Measurements from ENCODE around the gene JAGN1.
A peak's percentile ranks its signal among the peaks of the same experiment; 100 is the strongest.
"Not testable (repeated sequence)": the region's sequence is repeated elsewhere in the genome, so short reads cannot be mapped to it uniquely, and the experiment has no call there.

JAGN1 gene

GRCh38 chr3:9918261-9919038 is 28.0 kb downstream of the JAGN1 start:
- no peak for DNase-seq

DNA sequence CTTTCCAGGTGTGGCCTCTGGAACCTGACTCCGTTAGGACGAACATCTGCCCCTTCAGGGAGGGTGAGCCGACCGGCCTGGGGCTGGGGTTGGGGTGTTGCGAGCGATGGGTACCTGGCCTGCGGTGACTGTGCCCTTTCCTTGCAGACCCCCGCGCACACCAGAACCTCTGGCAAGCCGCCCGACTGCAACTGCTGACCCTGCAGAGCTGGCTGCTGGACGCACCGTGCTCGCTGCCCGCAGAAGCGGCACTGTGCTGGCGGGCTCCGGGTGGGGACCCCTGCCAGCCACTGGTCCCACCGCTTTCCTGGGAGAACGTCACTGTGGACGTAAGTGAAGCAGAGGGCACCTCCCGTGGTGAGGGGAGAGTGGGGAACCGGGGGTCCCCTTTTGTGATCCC is 37.7 kb downstream of the JAGN1 start:
- no peak for DNase-seq

- no peak for DNase-seq
These were observed 40.5 kb downstream of the JAGN1 start for GRCh38 chr3:9930804-9931418.

DNA sequence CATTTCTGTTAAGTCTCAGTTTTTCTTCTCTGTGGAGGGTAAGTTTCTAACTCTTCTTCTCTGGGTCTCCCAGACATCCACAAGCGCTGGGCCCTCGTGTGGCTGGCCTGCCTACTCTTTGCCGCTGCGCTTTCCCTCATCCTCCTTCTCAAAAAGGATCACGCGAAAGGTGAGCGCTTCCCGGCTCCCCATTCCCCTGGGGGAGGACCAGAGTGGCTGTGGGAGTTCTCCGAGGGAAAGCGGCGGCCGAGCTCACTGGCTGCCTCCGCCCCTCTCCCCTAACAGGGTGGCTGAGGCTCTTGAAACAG is 42.1 kb downstream of the JAGN1 start:
- no peak for DNase-seq

GRCh38 chr3:9932843-9933560 is 42.6 kb downstream of the JAGN1 start:
- DNase-seq, result peak; percentile 88

GRCh38 chr3:9933561-9934234 is 43.3 kb downstream of the JAGN1 start, which contains the start of gene CRELD1:
Gene CRELD1, plus strand, starts transcription at chr3:9933834. Its CDS starts 605 bp downstream, at chr3:9934439.
- peak; percentile 96 for DNase-seq

DNA sequence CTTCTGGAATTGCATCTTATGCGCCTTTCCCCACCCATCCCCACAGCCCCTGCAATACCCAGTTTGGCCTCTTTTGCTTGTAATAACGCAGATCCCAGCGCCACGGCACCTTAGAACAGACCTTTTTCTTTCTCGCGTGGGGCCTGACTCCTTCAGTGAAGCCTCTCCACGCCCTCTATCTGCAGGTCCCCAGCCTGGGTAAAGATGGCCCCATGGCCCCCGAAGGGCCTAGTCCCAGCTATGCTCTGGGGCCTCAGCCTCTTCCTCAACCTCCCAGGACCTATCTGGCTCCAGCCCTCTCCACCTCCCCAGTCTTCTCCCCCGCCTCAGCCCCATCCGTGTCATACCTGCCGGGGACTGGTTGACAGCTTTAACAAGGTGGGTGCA is 43.8 kb downstream of the JAGN1 start:
- DNase-seq, result no peak

DNA sequence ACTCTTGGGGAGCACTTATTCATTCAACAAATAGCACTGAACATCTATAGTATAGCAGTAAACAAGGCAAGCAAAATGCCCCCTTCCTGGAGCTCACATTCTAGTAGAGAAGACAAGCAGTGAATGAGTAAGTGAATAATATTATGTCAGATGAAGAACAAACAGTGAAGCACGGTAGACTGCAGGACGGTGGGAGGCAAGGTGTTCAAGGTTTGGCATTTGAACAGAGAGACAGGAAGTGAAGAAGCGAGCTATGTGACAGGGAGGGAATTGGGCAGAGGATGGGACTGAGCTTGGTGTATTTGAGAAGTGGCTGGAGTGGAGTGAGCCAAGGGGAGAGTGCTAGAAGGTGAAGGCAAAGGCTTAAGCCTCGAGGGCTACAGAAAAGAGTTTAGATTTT is 44.6 kb downstream of the JAGN1 start:
- DNase-seq, result no peak

- no peak for DNase-seq
These were observed 45.6 kb downstream of the JAGN1 start for GRCh38 chr3:9935966-9936510.

DNA sequence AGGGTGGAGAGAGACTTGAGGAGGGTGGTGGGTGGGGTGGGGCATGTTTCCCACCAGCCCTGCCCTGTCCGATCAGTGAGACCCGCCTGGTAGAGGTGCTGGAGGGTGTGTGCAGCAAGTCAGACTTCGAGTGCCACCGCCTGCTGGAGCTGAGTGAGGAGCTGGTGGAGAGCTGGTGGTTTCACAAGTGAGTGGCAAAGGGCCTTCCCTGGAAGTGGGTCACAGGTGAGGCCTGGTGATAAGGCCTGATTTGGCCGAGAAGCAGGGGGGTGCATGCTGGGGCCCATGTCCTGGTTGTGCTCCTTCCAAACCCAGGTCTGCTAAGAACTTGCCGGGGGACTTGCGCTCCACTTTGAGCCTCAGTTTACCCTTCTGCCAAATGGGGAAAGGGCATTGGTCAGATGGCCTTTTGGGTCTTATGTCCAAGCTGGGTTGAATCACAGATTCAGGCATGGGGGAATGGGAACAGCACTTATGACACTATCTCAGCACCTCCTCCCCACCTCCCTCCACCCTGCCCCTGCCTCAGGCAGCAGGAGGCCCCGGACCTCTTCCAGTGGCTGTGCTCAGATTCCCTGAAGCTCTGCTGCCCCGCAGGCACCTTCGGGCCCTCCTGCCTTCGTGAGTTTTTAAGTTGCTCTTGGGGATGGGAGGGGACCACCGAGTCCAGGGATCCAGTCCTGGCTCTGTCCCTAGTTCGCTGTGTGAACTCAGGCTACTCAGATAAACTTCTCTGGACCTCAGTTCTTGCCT is 47.3 kb downstream of the JAGN1 start:
- DNase-seq, result no peak

DNA sequence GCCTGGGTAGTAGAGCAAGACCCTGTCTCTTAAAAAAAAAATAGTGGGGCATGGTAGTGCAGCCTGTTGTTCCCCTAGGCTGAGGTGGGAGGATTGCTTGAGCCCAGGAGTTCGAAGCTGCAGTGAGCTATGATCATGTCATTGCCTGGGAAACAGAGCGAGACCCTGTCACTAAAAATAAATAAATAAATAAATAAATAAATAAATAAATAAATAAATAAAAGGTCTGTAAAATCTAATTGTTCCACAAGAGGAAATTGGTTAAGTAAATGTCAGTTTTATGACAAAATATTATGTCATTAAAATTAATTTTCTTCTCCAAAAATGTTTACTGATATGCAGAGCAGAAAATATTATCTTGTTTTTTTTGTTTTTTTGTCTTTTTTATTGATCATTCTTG is 48.6 kb downstream of the JAGN1 start:
- no peak for DNase-seq

DNA sequence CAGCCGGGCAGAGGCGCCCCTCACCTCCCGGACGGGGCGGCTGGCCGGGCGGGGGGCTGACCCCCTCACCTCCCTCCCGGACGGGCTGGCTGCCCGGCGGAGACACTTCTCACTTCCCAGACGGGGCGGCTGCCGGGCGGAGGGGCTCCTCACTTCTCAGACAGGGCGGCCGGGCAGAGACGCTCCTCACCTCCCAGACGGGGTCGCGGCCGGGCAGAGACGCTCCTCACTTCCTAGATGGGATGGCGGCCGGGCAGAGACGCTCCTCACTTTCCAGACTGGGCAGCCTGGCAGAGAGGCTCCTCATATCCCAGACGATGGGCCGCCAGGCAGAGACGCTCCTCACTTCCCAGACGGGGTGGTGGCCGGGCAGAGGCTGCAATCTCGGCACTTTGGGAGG is 49.5 kb downstream of the JAGN1 start:
- not testable (repeated sequence) for DNase-seq

DNA sequence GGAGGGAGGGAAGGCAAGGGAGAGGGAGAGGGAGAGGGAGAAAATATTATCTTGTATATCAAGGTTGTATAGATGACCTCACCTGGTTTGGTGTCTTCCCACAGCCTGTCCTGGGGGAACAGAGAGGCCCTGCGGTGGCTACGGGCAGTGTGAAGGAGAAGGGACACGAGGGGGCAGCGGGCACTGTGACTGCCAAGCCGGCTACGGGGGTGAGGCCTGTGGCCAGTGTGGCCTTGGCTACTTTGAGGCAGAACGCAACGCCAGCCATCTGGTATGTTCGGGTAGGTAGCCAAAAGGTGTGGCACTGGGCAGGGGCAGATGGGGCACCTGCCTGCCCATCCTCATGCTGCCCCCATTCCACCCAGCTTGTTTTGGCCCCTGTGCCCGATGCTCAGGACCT is 50.3 kb downstream of the JAGN1 start:
- no peak for DNase-seq

GRCh38 chr3:9942164-9942563 is 51.8 kb downstream of the JAGN1 start:
- no peak for DNase-seq

- DNase-seq, result no peak
These were observed 52.7 kb downstream of the JAGN1 start for GRCh38 chr3:9942934-9943690.
